K562 (cell line): ENCODE results near the gene SLC4A5. TPM values are rescaled to one million over a fixed set of nuclear protein-coding genes. Genes with fewer than 3 reads are reported as not detected.

Source experiments
- ATAC-seq: fragments of 200-7000 bp; cut with Tn5 transposase; 3 replicates; pipeline ENCODE4 v1.9.1; 2020; ENCODE audit warnings: moderate library complexity
- BruUV-seq: library from RNA; stranded (reverse); fragments of 400-500 nt; replicated peaks from 2 replicates; lab custom pipeline; 2021; lab: Mats Ljungman, UMichigan
- CTCF ChIA-PET: fragments of 300-600 bp; formaldehyde crosslinking; extraction: SDS; loops from one replicate; lab custom pipeline; 2021; ENCODE audit warnings: low intra/inter-chr PET ratio; lab: Yijun Ruan, JAX
- POLR2A ChIA-PET: fragments of 300-600, 350-650 bp; sonication (Branson Sonifier 250); formaldehyde crosslinking; extraction: SDS; loops from one replicate; lab custom pipeline; 2021; ENCODE audit warnings: antibody characterized with exemption, inconsistent platforms; lab: Yijun Ruan, JAX
- DNase-seq, 4 experiments: peaks; one replicate each; pipeline versions ENCODE4 v3.0.0 to v3.0.0-alpha.2; 2011 to 2018; ENCODE audit warnings: low spot score in 3 of 4, mixed read lengths in 3 of 4; ENCODE audit errors: extremely low read depth in 1 of 4
- FAIRE-seq: peaks from 2 replicates; lab custom pipeline; 2011; peaks lifted over from hg19 to GRCh38; lab: Jason Lieb, UNC
- H2AFZ ChIP-seq: 2 replicates; pipeline ENCODE4 v1.6.0; 2011; ENCODE audit warnings: low read depth, low read length, control low read depth, inconsistent platforms
- H3K27ac ChIP-seq: fragments of 200-600 bp; 3 replicates; pipeline ENCODE4 v1.8.0; 2011; ENCODE audit warnings: low read depth, mild to moderate bottlenecking, control low read depth, inconsistent platforms, low read length, moderate library complexity, mixed read lengths; ENCODE audit errors: extremely low read depth
- H3K27me3 ChIP-seq, 2 experiments: fragments of 300-600 bp in 1 of 2; 2 replicates in 1 of 2; 3 replicates in 1 of 2; pipeline versions ENCODE4 v1.6.0 to v1.8.0; 2011; ENCODE audit warnings: inconsistent platforms in 2 of 2, low read length in 2 of 2, mild to moderate bottlenecking in 1 of 2, mixed read lengths in 1 of 2, moderate library complexity in 1 of 2; ENCODE audit not compliant: control insufficient read depth in 2 of 2, insufficient read depth in 2 of 2
- H3K36me3 ChIP-seq: fragments of 300-600 bp; 3 replicates; pipeline ENCODE4 v1.8.0; 2011; ENCODE audit warnings: mild to moderate bottlenecking, low read length, inconsistent platforms; ENCODE audit not compliant: control insufficient read depth, insufficient read depth
- H3K4me1 ChIP-seq, 2 experiments: fragments of 200-600 bp in 1 of 2; replicated peaks in 1 of 2; 2 replicates in 1 of 2; 3 replicates in 1 of 2; pipeline versions ENCODE4 v1.5.1 to v1.8.0; 2011; ENCODE audit warnings: inconsistent platforms in 2 of 2, low read length in 2 of 2, mild to moderate bottlenecking in 1 of 2, mixed read lengths in 1 of 2, moderate library complexity in 1 of 2; ENCODE audit not compliant: control insufficient read depth in 2 of 2, insufficient read depth in 2 of 2
- H3K4me2 ChIP-seq: 2 replicates; pipeline ENCODE4 v1.6.1; 2011; ENCODE audit warnings: low read length, control low read depth, inconsistent platforms, mixed read lengths; ENCODE audit not compliant: insufficient read depth
- H3K4me3 ChIP-seq: fragments of 200-600 bp; sonication (generic), shearing (Covaris generic); 2 replicates; pipeline ENCODE4 v1.5.1; 2016; ENCODE audit warnings: control low read depth, inconsistent platforms
- H3K79me2 ChIP-seq: fragments of 200-600 bp; 3 replicates; pipeline ENCODE4 v1.8.0; 2011; ENCODE audit warnings: low read length, inconsistent platforms; ENCODE audit not compliant: control insufficient read depth, insufficient read depth
- H3K9ac ChIP-seq, 2 experiments: 2 replicates each; pipeline versions ENCODE4 v1.6.0 to v1.6.1; 2011; ENCODE audit warnings: low read depth in 2 of 2, low read length in 2 of 2, control low read depth in 1 of 2, inconsistent platforms in 1 of 2, mild to moderate bottlenecking in 1 of 2, mixed read lengths in 1 of 2; ENCODE audit not compliant: insufficient read depth in 1 of 2
- H3K9me1 ChIP-seq: one replicate; pipeline ENCODE4 v1.6.0; 2011; ENCODE audit warnings: inconsistent platforms, mild to moderate bottlenecking, low read length, moderate library complexity; ENCODE audit not compliant: control insufficient read depth, insufficient read depth
- H3K9me3 ChIP-seq: replicated peaks from 2 replicates; pipeline ENCODE4 v1.5.1; 2011; ENCODE audit warnings: low read depth, low read length, inconsistent platforms; ENCODE audit not compliant: control insufficient read depth, insufficient read depth
- H4K20me1 ChIP-seq: replicated peaks from 2 replicates; pipeline ENCODE4 v1.6.1; 2011; ENCODE audit warnings: low read length, inconsistent platforms, mixed read lengths; ENCODE audit not compliant: control insufficient read depth, insufficient read depth
- GTF2E2 ChIP-seq: fragments of 200-800 bp; sonication (Bioruptor generic); IDR thresholded peaks from 2 replicates; pipeline ENCODE4 v1.6.1; 2016; ENCODE audit warnings: missing genetic modification characterization, missing compliant biosample characterization
- HNRNPH1 ChIP-seq: fragments of 200-400 bp; formaldehyde crosslinking; optimal IDR thresholded peaks from 2 replicates; pipeline ENCODE3; 2017; ENCODE audit warnings: low read depth, mild to moderate bottlenecking, low read length, moderate library complexity
- PRPF4 ChIP-seq: fragments of 200-400 bp; formaldehyde crosslinking; IDR thresholded peaks from one replicate; pipeline ENCODE4 v1.6.1; 2017; ENCODE audit warnings: low read length, low read depth, mild to moderate bottlenecking; ENCODE audit not compliant: insufficient read depth, poor library complexity, severe bottlenecking
- ZNF408 ChIP-seq: fragments of 250-450 bp; sonication (Bioruptor Pico); IDR thresholded peaks from 2 replicates; pipeline ENCODE4 v1.4.0; 2020; ENCODE audit warnings: low read depth, mild to moderate bottlenecking, moderate library complexity
- ZNF707 ChIP-seq: fragments of 250-450 bp; sonication (Bioruptor Pico); conservative IDR thresholded peaks from 2 replicates; pipeline ENCODE4 v1.8.0; 2022; ENCODE audit warnings: inconsistent platforms, mild to moderate bottlenecking, moderate library complexity
- WGBS: fragments of 100-300 bp; shearing (Covaris generic); methylation state at CpG from one replicate; pipeline ENCODE4 v1.1.6; 2016; ENCODE audit warnings: low coverage, mixed read lengths; ENCODE audit not compliant: insufficient coverage; ENCODE audit errors: missing lambda C conversion rate; 5-methylcytosine and 5-hydroxymethylcytosine counted together
- in situ Hi-C: fragments of 300-500 bp; cut with MboI; formaldehyde crosslinking; loops from 4 replicates; pipeline ENCODE4 v1.15.0; 2018; ENCODE audit warnings: inconsistent platforms, mixed read lengths
- intact Hi-C: fragments of 100-400 bp; cut with micrococcal nuclease; formaldehyde crosslinking; loops from 2 replicates; pipeline ENCODE4 v1.14.2; 2022
- polyA plus RNA-seq, 8 experiments: library from polyadenylated mRNA; depleted of rRNA in 4 of 8; stranded (reverse) in 5 of 8; unstranded in 3 of 8; fragments of >200 nt; fragmentation: Nextera tagmentation in 2 of 8; fragmentation: Illumina TruSeq in 1 of 8; extraction: Ambion mirVana in 2 of 8; extraction: Trizol in 1 of 8; gene quantifications; 2 replicates each; pipeline versions ENCODE4 v1.2.1 to v1.2.3, GENCODE V29; 2011 to 2014; ENCODE audit warnings: inconsistent platforms in 1 of 8, missing spikeins in 1 of 8
- total RNA-seq, 7 experiments: library from RNA; depleted of rRNA in 6 of 7; stranded (reverse); fragments of >200 nt in 6 of 7; fragmentation: Illumina TruSeq in 2 of 7; extraction: Trizol in 2 of 7; gene quantifications; 2 replicates each; pipeline versions ENCODE4 v1.2.1 to v1.2.3, GENCODE V29; 2011 to 2021; ENCODE audit warnings: low replicate concordance in 1 of 7
- TF ChIP-seq, protein P1 (sequence below): sonication (generic); formaldehyde crosslinking; IDR thresholded peaks from 2 replicates; pipeline ENCODE4 v1.8.1; 2023; ENCODE audit warnings: missing genetic modification reagents, mild to moderate bottlenecking, borderline replicate concordance
- TF ChIP-seq, protein P2 (sequence below): fragments of 150-350 bp; conservative IDR thresholded peaks from 2 replicates; pipeline ENCODE4 v1.6.1; 2014; ENCODE audit warnings: low read length

The SLC4A5 gene
- total and polyA plus RNA-seq, 9 of the 15 experiments (the other 6 are each of a cell fraction or from before 2014, with no cell fraction given) = 0.03 to 0.77 (median 0.14) TPM; not detected in 1

DNA sequence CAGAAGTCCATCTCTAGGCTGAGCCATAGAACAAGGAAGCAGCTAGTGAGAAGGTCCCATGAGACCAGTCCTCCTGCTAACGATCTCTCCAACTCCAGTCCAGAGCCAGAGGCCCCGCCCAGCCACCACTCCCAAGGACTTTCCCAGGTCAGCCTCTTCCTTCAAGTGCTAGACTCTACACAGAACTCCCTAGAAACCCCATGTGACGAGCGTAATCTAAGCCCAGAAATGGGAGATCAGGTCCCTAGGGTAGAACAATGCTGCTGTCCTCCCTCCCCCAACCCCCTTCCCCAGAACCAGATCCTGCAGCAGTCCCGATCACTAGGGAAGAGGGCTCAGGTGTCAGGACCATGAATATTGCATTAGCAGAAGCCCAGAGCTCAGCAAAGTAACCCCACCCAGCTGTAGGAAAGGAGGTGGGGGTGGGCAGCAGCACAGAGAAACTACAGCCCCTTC, 30.0 kb upstream of the SLC4A5 start:
- Histone ChIP-seq H3K36me3 (peaks cover 40% of the 10 kb centered on the region; the same call in 2 of the 3 replicates), H3K4me3 (no peak overlapping the region), H2AFZ (no peak overlapping the region), H3K27me3 (no peaks in the 10 kb centered on the region), H3K27ac (no peak overlapping the region), H3K9me1 (no peaks in the 10 kb centered on the region), H3K4me1 (peaks cover 4 to 15% of the 10 kb centered on the region in 2 experiments; a peak in 3 of 5 replicates), H3K79me2 (no peaks in the 10 kb centered on the region), H3K9me3 (no peaks in the 10 kb centered on the region), H4K20me1 (no peaks in the 10 kb centered on the region; the same call in 1 of the 2 replicates), H3K9ac (peak overlapping the region in 1 of 2 experiments; percentile 54; a peak in 1 of 4 replicates), H3K4me2 (no peak overlapping the region; the same call in 1 of the 2 replicates)
- FAIRE-seq = no peak
- intact Hi-C loops (no loop called here), in situ Hi-C loops (no loop called here)
- 52% methylated on average over 5 of the region's 5 CpGs for WGBS
- BruUV-seq = no TSS peak
- peak in 2 of 4 experiments; percentile 38 to 41 for DNase-seq
- no peak for ATAC-seq
- CTCF ChIA-PET = no interaction called here
- TF ChIP-seq GTF2E2 = no peak
- POLR2A ChIA-PET = no interaction called here

DNA sequence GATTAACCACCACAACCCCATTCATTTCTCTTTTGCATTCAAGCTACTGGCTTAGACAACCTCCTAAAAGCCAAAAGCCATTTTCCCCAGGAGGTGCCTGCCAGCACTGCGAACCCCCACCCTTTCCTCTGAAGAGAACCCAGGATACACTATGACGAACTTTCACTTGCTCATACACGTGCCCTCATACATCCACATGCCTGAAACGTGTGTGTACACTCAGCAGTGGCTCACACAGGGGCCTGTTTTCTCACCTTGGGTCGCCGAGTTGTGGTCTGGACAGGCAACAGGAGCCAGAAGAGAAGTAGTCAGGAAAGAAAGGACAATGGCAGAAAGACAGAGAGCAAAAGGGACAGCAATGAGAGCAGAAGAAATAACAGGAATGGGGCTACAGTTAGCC, 29.5 kb upstream of the SLC4A5 start:
- no peaks in the 10 kb centered on the region for H3K79me2 ChIP-seq
- no peak for ATAC-seq
- H3K27ac ChIP-seq = no peak overlapping the region
- H2AFZ ChIP-seq = no peak overlapping the region
- ChIA-PET POLR2A (no interaction called here), CTCF (no interaction called here)
- WGBS = 54% methylated on average over 6 of the region's 6 CpGs
- no peaks in the 10 kb centered on the region; the same call in 1 of the 2 replicates for H4K20me1 ChIP-seq
- no peak overlapping the region; the same call in 1 of the 2 replicates for H3K4me2 ChIP-seq
- FAIRE-seq = no peak
- H3K9ac ChIP-seq = peak overlapping the region in 1 of 2 experiments; percentile 54; a peak in 1 of 4 replicates
- no TSS peak for BruUV-seq
- no peak for DNase-seq
- H3K4me3 ChIP-seq = no peak overlapping the region
- in situ Hi-C loops = no loop called here
- no peaks in the 10 kb centered on the region for H3K9me3 ChIP-seq
- H3K9me1 ChIP-seq = no peaks in the 10 kb centered on the region
- intact Hi-C loops = no loop called here
- no peaks in the 10 kb centered on the region for H3K27me3 ChIP-seq
- H3K4me1 ChIP-seq = peaks cover 4 to 15% of the 10 kb centered on the region in 2 experiments; a peak in 3 of 5 replicates
- peaks cover 43% of the 10 kb centered on the region; the same call in 2 of the 3 replicates for H3K36me3 ChIP-seq
- TF ChIP-seq, protein P1, sequence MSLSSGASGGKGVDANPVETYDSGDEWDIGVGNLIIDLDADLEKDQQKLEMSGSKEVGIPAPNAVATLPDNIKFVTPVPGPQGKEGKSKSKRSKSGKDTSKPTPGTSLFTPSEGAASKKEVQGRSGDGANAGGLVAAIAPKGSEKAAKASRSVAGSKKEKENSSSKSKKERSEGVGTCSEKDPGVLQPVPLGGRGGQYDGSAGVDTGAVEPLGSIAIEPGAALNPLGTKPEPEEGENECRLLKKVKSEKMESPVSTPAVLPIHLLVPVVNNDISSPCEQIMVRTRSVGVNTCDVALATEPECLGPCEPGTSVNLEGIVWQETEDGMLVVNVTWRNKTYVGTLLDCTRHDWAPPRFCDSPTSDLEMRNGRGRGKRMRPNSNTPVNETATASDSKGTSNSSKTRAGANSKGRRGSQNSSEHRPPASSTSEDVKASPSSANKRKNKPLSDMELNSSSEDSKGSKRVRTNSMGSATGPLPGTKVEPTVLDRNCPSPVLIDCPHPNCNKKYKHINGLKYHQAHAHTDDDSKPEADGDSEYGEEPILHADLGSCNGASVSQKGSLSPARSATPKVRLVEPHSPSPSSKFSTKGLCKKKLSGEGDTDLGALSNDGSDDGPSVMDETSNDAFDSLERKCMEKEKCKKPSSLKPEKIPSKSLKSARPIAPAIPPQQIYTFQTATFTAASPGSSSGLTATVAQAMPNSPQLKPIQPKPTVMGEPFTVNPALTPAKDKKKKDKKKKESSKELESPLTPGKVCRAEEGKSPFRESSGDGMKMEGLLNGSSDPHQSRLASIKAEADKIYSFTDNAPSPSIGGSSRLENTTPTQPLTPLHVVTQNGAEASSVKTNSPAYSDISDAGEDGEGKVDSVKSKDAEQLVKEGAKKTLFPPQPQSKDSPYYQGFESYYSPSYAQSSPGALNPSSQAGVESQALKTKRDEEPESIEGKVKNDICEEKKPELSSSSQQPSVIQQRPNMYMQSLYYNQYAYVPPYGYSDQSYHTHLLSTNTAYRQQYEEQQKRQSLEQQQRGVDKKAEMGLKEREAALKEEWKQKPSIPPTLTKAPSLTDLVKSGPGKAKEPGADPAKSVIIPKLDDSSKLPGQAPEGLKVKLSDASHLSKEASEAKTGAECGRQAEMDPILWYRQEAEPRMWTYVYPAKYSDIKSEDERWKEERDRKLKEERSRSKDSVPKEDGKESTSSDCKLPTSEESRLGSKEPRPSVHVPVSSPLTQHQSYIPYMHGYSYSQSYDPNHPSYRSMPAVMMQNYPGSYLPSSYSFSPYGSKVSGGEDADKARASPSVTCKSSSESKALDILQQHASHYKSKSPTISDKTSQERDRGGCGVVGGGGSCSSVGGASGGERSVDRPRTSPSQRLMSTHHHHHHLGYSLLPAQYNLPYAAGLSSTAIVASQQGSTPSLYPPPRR (CRISPR knock-in tag) = no peak
- no peak for TF ChIP-seq PRPF4
- TF ChIP-seq, protein P2, sequence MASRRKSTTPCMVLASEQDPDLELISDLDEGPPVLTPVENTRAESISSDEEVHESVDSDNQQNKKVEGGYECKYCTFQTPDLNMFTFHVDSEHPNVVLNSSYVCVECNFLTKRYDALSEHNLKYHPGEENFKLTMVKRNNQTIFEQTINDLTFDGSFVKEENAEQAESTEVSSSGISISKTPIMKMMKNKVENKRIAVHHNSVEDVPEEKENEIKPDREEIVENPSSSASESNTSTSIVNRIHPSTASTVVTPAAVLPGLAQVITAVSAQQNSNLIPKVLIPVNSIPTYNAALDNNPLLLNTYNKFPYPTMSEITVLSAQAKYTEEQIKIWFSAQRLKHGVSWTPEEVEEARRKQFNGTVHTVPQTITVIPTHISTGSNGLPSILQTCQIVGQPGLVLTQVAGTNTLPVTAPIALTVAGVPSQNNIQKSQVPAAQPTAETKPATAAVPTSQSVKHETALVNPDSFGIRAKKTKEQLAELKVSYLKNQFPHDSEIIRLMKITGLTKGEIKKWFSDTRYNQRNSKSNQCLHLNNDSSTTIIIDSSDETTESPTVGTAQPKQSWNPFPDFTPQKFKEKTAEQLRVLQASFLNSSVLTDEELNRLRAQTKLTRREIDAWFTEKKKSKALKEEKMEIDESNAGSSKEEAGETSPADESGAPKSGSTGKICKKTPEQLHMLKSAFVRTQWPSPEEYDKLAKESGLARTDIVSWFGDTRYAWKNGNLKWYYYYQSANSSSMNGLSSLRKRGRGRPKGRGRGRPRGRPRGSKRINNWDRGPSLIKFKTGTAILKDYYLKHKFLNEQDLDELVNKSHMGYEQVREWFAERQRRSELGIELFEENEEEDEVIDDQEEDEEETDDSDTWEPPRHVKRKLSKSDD = no peak
- TF ChIP-seq ZNF707 = no peak
- TF ChIP-seq ZNF408 (CRISPR knock-in tag) = no peak
- no peak for TF ChIP-seq HNRNPH1
